Adrenal gland (tissue), 5 donors: Measurements from ENCODE around the gene TBC1D3I.
"Not testable (repeated sequence)": the region's sequence is repeated elsewhere in the genome, so short reads cannot be mapped to it uniquely, and the experiment has no call there.

Experiments used
- CTCF ChIP-seq, 6 experiments: fragments of 450-650 bp in 4 of 6; fragments of 200-600 bp in 2 of 6; sonication (generic) in 1 of 6; IDR thresholded peaks; 1 replicate in 5 of 6; 2 replicates in 1 of 6; pipeline versions ENCODE4 v1.5.1 to v1.8.0; 2016 to 2021; ENCODE audit warnings: antibody characterized with exemption in 6 of 6, mild to moderate bottlenecking in 2 of 6, moderate library complexity in 1 of 6
- POLR2A ChIP-seq, 2 donors: fragments of 450-650 bp; IDR thresholded peaks; one replicate each; pipeline ENCODE4 v1.6.1; 2017; ENCODE audit warnings: antibody characterized with exemption in 2 of 2, mild to moderate bottlenecking in 2 of 2, moderate library complexity in 1 of 2
- donor health status: DM: no; HTN: no; CAD: no.

GRCh38 chr17:36219556-36219955 lies 44.8 kb downstream of the TBC1D3I start:
- not testable (repeated sequence) for TF ChIP-seq CTCF, POLR2A (IDR thresholded peaks at IDR 0.05)
